NCI-H82 (cell line): ENCODE results near the gene LPAR2.

Experiments
- DNase-seq: peaks from one replicate; lab custom pipeline; 2025; lab: John Stamatoyannopoulos, UW

Gene LPAR2

DNA sequence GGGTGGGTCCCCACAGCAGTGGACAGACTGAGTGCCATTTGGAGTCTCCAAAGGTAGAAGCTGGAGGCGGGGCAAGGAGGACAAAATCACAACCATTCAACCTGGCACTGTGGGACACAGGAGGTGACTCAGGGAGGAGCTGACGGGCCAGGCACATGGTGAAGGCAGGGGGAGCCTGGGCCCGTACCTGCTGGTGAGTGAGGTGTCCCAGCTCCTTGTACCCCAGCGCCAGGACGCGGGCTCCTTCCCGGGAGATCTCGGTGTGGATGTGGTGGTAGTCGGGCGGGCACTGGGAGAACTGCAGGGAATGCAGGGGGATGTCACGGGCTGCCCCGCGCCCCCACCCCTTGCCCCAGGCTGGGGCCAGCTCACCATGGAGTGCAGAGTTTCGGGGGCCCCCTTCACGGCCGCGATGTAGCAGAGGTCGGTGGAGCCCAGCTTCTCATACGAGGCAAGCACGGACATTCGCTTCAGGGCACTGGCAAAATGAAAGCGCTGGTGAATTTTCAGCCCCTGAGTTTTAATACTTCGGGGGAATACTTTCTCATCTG is 25.7 kb upstream of the LPAR2 start:
- no peak for DNase-seq

DNA sequence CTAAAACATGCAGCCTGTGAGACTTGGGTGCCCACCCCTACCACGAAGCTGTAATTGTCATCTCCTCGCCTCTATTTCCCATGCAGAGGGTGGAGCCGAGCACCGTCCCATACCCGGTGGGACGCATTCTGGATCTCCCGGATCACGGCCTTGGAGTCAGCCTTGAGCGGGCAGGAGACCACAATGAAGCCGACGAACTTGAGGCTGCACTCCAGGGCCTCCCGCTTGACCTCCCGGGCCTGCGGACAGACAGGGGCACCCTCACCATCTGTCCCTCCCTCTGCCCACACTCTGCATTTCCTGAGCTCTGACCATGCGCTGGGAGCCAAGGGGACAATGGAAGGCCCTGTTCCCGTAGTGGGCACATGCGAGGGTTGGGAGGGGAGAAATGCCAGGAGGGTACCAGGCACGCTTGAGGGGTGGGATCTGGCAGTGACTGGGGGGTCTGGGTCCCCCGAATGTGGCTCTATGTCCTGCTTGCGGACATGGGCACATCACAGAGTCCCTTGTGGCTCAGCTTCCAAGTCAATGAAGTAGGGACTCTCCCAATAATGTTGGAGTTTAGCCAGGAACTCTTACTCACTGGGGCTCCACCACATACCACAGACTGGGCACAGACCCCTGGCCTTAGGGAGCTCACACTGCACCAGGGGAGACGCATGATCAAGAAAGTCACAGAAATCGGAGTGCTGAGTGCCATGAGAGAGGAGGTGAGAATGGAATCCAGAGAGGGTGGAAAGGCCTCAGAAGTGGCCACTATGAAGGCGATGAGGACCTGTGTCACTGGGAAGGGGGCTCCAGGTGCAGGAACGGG is 24.7 kb upstream of the LPAR2 start:
- no peak for DNase-seq

DNA sequence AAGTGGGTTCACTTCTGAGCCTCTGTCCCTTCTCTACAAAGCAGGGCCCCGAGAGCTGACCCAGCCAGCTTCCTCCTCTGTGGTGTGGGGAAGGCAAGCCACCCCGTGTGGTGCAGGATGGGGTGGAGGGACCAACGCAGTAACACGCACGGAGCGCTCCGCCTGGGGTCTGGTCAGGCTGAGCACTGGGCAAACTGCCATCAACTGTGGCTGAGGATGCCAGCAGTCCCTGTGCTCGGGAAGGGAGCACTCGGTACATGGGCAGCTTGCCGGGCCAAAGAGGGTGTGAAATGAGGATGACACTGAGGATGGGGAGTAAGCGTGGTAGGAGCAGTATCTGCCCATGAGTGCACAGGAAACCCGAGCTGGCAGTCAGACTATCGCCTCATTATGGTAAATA is 23.1 kb upstream of the LPAR2 start:
- no peak for DNase-seq

DNA sequence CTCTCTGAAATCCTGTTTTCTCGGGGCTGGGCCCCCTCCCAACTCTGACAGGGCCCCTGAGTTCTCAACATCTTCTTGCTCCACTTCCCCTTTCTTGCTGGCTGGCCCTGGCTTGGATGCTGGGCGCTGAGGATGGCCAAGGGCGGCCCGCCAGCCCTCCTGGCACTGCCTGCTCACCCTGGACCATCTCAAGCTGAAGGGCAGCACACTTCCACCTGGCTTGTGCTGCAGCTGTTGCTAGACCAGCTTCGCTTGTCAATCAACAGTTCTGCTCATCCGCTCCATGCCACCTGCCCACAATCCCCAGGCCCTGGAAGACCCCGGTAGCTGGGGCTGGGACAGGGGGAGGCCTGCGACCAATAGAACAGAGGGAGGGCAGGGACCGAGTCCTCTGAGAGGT is 22.3 kb upstream of the LPAR2 start:
- DNase-seq: no peak

DNA sequence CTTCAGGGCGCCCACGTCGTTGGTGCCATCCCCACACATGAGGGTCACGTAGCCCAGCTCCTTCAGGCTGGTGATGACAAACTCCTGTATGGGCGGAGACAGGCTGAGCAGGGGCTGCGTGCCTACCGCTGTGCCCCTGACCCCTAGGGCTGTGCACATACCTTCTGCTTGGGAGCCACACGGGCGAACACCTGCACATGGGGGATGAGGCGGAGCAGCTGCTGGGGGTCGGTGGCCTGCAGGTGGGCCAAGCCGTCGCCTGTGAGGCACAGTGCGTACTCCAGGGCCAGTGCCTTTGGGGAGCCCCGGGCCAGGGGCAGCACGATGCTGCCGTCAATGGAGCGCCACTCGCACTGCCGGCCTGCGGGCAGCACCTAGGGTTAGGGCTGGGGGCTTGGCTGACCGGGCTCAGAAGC is 21.6 kb upstream of the LPAR2 start:
- no peak for DNase-seq

DNA sequence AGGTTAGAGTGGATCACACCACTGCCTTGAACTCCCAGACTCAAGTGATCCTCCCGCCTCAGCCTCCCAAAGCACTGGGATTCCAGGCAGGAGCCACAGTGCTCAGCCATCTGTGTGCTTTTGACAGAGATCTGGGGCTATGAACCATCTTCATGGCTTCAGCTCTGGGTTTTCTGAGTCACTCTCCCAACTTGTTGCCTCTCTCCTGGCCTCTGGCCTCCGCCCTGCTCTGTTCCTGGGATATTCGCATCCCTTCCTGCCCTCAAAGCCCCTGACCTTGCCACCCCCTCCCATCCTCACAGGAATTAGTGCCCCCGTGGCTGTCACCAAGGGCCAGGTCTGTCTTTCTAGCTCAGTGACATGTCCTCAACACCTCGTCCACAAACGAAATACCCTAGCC is 21.1 kb upstream of the LPAR2 start:
- DNase-seq: no peak

DNA sequence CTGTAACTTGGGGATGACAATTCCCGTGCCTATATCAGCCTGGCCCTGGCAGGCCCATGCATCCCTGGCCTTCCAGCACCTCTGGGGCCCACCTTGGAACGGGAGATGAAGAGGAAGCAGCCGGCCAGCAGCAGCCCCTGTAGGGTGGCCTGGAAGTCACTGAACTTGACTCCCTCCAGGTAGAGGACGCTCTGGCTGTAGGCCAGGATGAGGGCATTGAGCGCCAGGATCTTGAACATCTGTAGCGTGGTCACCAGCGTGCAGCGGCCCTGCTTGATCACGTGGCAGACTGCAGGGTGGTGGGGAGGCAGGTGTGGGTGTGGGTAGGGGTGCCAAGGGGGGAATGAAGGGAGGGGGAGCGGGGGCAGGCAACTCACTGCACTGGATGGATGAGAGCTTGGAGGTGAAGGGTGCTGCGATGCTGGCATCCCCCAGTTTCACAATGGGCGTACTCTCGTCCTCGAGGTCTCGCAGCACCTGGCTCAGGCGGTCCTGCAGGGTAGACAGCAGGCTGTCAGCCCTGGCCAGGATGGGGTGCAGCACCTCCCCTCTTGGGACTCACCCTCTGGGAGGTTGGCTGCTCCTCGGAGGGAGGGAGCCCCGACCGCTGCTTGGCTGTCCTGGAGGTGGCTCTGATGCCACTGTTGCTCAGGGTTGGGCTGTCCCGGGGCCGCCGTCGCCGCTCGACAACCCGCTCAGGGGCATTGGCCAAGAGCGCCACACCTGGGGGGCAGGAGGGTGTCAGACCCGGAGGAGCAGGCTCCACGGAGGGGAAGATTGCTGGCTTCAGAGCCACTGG is 19.2 kb upstream of the LPAR2 start:
- no peak for DNase-seq

DNA sequence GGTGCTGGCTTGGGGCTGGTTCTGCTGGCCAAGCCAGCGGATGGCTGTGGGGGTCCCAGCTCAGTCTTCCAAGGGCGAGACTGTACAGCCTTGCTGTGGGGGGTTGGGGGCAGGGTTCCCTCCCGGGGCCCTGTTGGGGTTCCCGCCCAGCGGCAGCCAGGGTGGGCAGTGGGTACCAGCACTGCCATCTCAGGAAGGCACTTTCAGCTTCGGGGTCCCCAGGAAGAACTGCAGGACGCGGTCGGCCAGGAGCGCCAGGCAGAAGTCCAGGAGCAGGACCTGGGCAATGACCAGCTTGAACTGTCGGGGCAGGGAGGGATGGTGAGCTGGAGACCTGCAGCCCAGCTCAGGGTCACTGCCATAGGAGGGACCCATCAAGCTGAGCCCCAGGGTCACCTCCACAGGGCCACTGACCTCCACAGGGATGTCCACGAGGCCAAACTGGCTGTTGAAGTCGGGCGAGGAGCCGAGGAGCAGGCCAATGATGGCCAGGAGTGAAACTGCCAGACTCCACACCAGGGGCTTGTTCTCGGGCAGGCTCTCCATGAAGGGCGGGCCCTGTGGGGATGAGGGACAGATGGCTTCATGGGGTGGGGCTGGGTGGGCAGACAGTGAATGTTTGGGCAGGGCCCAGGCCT is 17.3 kb upstream of the LPAR2 start:
- DNase-seq: no peak

DNA sequence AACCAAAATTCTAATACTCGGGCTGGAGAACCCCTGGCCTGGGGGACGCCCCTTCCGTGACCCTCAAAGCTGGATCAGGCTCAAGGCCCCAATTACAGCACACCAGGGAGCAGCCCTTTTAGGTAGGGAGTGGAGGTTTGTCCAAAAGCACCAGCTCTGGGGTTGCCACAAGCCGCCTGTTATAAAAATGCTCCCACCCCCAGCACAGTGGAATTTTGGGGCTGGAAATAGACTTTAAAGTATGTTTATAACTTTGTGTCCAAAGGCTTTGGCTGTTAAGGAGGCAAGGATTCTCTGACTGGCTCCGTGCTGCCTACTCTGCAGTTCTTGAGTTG is 16.0 kb upstream of the LPAR2 start:
- DNase-seq: no peak

DNA sequence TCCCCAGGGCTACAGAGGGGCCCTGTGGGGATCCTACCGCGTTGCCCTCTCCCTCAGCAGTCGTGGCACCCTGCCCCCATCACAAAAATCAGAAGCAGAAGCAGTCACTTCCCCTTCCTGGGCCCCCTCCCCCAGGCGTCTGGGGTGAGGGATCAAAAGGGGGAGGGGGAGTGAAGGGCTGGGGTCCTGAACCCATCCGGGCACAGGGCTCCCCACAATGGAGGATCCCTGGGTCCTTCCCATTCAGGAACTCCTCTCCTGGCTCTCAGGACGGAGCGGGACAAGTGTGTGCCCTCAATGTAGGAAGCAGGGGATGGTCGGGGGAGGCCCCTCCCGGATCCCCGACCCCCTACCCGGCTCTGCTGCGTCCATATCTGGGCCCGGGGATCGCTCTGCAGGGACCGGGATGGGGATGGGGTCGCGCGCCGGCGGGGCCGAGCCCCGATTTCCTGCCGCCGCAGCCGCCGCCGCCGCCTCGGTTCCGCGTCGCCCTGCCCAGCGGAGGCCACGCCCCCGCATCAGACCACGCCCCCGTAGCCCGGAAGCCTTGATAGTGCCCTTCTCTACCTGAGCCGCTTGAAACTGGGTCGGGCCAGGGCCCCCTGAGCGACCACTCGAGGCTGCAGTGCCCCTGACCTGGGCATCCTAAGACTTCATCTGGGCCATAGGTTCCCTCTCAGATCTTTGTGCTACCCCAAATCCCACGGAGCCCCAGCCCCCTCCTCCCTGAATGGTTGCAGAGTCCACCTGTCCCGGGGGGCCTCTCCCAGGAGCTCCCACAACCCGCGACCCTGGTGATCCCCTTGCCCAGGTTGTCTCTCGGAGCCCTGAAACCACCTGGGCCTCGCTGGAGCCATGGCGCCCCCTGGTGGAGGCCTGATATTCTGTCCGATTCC is 15.4 kb upstream of the LPAR2 start, which contains the start of gene GMIP:
Gene GMIP (minus strand): TSS at position 500 of the 896 bp plus-strand sequence. CDS start 128 bp downstream, at position 372.
- DNase-seq: peak; percentile 85

DNA sequence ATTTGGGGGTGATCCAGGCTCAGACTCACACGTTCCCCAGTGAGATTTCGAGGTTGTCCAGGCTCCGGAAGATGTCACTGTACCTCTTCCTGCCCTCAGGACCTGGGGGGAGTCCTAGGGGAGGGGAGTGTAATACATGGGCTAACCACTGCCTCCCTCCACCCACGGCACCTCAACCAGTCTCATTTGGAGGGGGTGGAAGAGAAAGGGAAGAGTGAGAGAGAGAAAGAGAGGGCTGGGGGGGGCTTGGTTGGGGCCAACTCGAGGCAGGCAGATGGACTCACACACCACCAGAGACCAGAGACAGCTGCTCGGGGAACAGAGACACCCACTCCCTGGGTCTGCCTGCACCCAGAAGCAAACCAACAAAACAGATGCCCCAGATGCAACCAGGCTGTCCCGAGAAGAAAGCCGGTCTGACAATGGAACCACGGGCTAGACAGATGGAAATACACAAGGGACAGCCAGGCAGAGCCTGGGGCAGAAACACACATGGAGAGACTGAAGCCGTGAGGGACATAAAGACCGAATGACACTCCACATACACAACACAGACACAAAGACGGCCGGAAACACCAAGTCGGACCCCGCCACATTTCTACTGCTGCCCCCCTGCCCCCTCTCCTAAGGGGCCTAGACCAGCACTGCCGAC is 14.6 kb upstream of the LPAR2 start:
- peak; percentile 65 for DNase-seq

DNA sequence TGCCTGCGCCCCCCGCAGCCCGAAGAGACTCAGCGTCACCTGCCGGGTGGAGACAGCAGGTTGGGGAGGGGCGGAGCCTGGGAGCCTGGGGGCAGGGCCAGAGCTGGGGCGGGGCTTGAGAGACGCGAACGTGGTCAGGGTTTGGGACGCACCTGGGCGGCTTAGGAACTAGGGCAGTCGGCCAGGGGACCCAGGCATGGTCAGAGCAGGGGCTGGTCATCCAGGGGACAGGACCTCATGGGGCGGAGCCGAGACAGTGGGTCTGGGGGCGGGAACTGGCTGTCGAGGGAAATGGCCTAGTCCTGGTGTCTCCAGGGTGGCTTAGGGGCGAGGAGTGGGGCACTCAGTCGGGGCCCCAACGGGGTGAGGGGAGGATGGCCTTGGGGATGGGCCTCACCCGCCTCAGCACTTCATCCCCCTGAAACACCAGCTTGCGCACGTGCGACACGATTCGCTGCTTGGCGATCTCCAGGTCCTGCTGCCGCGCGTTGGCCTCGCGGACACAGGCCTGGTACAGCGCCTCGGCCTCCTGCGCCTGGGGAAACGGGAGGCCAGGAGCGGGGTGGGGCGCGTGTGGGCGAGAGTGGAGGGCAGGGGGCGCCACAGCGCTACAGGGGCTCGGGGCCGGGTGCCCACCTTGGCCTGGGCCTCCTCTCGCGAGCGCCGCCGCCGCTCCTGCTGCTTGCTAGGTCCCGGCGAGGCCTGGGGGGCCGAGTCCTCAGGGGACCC is 9.7 kb upstream of the LPAR2 start:
- DNase-seq: no peak

DNA sequence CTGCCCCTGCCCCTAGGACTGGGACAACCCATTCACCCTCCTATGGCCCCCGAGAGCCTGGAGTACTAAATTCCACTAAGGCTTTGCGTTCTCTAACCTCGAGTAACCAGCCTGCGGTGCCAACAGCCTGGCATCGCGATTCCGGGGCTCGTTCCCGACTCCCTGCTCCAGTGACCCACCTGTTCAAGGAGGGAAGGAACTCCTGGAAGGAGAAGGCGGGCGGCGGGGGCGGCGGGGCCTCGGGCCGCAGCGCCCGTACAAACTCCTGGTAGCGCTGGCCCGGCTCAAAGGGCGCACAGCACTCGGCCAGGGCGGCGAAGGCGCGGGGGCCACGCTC is 9.1 kb upstream of the LPAR2 start:
- no peak for DNase-seq

DNA sequence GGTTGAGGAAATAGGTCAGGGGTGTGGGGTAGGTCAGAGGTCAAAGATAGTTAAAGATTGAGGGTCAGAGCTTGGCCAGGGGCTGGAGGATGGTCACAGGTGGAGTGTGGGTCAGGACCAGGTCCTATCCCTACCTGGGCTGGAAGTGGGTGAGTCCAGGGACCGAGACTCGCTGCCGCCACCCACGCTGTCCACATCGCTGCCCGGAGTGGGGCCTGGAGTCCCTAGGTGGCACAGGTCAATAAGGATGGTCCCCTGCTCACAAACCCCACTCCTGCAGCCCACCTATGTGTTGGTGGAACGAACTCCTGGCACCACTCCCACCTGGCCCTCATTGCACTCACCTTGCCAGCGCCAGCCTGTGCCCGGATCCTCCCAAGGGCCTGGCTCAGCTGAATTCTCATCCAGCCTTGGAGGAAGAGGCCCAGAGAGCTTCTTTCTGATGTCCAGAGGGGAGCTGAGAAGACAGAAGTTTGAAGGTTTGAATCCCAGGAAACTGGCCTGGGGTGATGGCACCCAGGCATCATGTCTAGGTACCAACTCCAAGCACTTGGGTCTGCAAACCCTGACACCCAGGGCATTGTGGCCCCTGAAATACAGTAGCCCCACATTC is 8.7 kb upstream of the LPAR2 start:
- DNase-seq: no peak

DNA sequence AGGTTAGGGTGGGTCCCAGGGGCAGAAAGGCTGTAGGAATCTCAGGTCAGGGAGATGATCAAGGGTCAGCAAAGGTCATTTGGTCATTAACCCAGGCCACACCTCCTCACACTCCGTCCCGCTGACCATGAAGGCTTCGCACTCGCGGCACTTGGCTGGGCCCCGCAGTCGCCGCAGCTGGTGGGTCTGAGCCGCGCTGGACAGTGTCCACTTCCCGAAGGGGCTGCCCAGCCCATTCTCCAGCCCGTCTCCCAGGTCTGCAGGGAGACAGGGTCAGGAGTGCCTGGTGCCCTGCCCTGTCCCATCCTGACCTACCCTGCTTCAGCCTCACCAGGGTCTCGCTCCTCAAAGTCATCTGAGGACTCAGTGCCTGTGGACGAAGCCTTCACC is 7.3 kb upstream of the LPAR2 start:
- no peak for DNase-seq

DNA sequence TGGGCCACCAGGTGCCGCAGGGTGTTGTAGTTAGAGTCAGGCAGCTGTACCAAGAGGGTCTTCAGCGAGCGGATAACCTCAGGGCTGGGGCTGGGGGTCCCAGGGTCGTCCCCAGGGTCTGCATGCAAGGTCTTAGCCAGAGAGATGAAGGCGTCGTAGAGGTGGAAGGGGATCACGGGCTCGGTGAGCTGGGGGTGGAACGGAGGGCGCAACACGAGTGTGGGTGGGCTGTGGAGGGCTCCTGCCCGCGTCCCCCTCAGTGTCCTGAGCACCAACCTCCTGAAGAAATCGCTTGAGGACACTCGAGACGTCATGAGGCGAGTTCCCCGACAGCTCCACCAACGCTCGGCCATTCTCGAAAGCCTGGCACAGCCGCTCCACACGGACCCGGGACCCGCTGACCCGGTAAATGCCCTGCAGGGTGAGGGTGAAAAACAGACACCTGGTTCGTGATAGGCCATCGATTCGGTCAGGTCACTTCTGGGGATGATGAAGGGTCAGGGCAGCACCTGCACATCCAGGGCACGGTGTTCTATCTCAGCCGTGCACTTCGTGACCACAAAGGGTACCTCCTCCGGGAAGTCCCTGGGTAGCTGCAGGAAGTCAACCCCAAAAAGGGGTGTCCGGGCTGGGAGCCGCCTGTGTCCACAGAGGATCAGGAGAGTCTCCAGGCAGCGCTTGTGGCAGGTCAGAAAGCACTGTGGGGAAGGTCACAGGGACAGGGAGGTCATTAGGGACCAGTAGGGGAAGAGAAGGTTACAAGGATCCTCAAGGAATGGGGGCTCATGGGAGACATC is 6.7 kb upstream of the LPAR2 start:
- DNase-seq: no peak

DNA sequence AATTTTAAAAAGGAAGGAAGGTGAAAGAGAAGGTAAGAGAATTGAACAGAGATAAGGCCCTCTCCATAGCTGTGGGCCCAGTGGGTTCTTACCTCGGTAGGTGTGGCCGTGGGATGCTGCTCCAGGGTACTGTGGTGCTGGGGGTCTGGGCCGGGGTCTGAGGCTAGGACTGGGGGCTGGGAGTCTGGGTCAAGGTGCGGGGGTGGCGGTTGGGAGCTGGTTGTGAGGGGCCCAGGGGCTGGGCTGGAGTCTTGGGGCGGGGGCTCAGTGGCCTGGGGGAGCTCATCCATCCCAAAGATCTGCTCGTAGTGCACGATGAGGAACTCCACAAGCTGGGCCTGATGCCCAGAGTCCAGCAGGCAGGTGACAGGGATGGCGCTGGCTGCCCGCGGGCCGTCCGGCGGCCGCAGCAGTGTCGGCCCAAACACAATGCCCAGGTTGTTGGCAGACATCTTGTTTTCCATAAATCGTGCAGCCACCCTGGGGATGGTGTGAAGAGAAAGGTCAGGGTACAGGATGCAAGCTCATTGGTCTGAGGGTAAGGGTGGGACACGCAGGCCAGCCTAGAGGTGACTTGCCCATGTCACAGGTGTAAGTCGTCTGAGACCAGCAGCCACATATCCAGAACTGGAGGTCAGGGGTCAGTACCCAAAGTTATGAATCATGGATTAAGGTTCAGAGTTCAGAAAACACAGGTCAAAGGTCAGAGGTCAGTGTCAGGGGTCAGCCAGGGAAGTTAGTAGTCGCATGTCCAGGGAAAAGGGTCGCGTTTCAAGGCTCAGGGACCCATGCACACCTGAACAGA is 5.9 kb upstream of the LPAR2 start:
- no peak for DNase-seq

DNA sequence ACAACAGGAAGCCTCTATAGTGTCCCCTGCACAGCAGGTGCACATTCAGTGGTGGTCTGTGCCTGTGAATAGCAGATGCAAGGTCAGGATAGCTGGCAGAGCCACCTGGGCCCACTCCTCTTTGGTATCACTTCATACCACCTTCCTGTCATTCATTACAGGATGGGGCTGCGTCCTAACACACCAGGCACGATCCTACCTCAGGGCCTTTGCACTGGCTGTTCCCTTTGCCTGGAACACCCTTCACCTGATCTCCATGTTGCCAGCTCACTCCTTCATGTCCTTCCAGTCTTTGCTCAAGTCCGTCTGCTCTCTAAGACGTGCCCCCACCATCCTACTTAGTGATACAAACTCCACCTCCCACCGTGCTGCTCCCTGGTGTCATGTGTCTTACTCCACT is 4.6 kb upstream of the LPAR2 start:
- no peak for DNase-seq
